GM12892 (cell line): Measurements from ENCODE around the gene MYO1E.

Experiments used
- DNase-seq: peaks from one replicate; pipeline ENCODE4 v3.0.0; 2011; ENCODE audit not compliant: insufficient read length
- FAIRE-seq: peaks from 2 replicates; lab custom pipeline; 2011; peaks lifted over from hg19 to GRCh38; lab: Jason Lieb, UNC
- POLR2A ChIP-seq: IDR thresholded peaks from 2 replicates; pipeline ENCODE4 v1.6.1; 2011; ENCODE audit warnings: low read depth, low read length, control low read depth
- POLR2AphosphoS5 ChIP-seq: IDR thresholded peaks from 2 replicates; pipeline ENCODE4 v1.6.1; 2011; ENCODE audit warnings: low read depth, low read length, control low read depth
- TAF1 ChIP-seq: IDR thresholded peaks from 2 replicates; pipeline ENCODE4 v1.6.1; 2011; ENCODE audit warnings: low read depth, mild to moderate bottlenecking, control low read depth, low read length, borderline replicate concordance

Gene MYO1E

GRCh38 chr15:59178151-59178695 lies 194.4 kb downstream of the MYO1E start:
- TF ChIP-seq POLR2AphosphoS5 = no peak
- TF ChIP-seq POLR2A = no peak
- no peak for TF ChIP-seq TAF1
- FAIRE-seq = no peak
- DNase-seq = no peak

- FAIRE-seq (no peak), DNase-seq (no peak)
- TF ChIP-seq POLR2A (no peak), POLR2AphosphoS5 (no peak), TAF1 (no peak)
Observed at GRCh38 chr15:59177317-59177660, 195.4 kb downstream of the MYO1E start.

- FAIRE-seq = peak; percentile 42
Observed at GRCh38 chr15:59176653-59177316, 195.9 kb downstream of the MYO1E start.

GRCh38 chr15:59174835-59175831 lies 197.5 kb downstream of the MYO1E start:
- no peak for TF ChIP-seq TAF1
- no peak for TF ChIP-seq POLR2AphosphoS5
- TF ChIP-seq POLR2A = no peak
- DNase-seq = peak; percentile 27
- FAIRE-seq = peak; percentile 56

More at GRCh38 chr15:59176653-59177316, 195.9 kb downstream of the MYO1E start:
- no peak for TF ChIP-seq POLR2AphosphoS5
- TF ChIP-seq TAF1 = no peak
- no peak for TF ChIP-seq POLR2A
- DNase-seq = no peak

GRCh38 chr15:59174151-59174834 lies 198.4 kb downstream of the MYO1E start:
- FAIRE-seq (no peak), DNase-seq (no peak)
- no peak for TF ChIP-seq POLR2A
- TF ChIP-seq POLR2AphosphoS5 = no peak
- TF ChIP-seq TAF1 = no peak

- TF ChIP-seq POLR2A (no peak), POLR2AphosphoS5 (no peak), TAF1 (no peak)
- FAIRE-seq = no peak
- DNase-seq = no peak
Observed at GRCh38 chr15:59173194-59173593, 199.5 kb downstream of the MYO1E start.

- DNase-seq (no peak), FAIRE-seq (no peak)
- no peak for TF ChIP-seq POLR2AphosphoS5
- no peak for TF ChIP-seq TAF1
- TF ChIP-seq POLR2A = no peak
Observed at GRCh38 chr15:59172289-59172901, 200.3 kb downstream of the MYO1E start.

GRCh38 chr15:59171067-59171397 lies 201.6 kb downstream of the MYO1E start:
- DNase-seq (no peak), FAIRE-seq (no peak)
- TF ChIP-seq TAF1 (no peak), POLR2A (no peak), POLR2AphosphoS5 (no peak)

GRCh38 chr15:59170295-59171066 lies 202.2 kb downstream of the MYO1E start:
- DNase-seq = no peak
- no peak for FAIRE-seq
- TF ChIP-seq POLR2A (no peak), TAF1 (no peak), POLR2AphosphoS5 (no peak)

GRCh38 chr15:59169251-59169708 lies 203.4 kb downstream of the MYO1E start:
- no peak for FAIRE-seq
- no peak for DNase-seq
- TF ChIP-seq POLR2AphosphoS5 = no peak

- no peak for FAIRE-seq
Observed at GRCh38 chr15:59168536-59168935, 204.1 kb downstream of the MYO1E start.

More at GRCh38 chr15:59168536-59168935, 204.1 kb downstream of the MYO1E start:
- TF ChIP-seq POLR2AphosphoS5 (no peak), POLR2A (no peak), TAF1 (no peak)
- DNase-seq = no peak
